HL-60 (cell line): ENCODE results near the gene CRB1.

ENCODE experiments used
- CTCF ChIP-seq: IDR thresholded peaks from one replicate; pipeline ENCODE4 v1.5.1; 2011; ENCODE audit warnings: low read length, control low read depth, inconsistent platforms; ENCODE audit not compliant: insufficient read depth
- GABPA ChIP-seq: IDR thresholded peaks from 2 replicates; pipeline ENCODE4 v1.6.1; 2012; ENCODE audit warnings: low read depth
- POLR2AphosphoS5 ChIP-seq: IDR thresholded peaks from 2 replicates; pipeline ENCODE4 v1.6.1; 2012; ENCODE audit warnings: low read depth
- REST ChIP-seq: IDR thresholded peaks from 2 replicates; pipeline ENCODE4 v1.6.1; 2012; ENCODE audit warnings: low read depth; ENCODE audit not compliant: insufficient replicate concordance
- SPI1 ChIP-seq: IDR thresholded peaks from 2 replicates; pipeline ENCODE4 v1.6.1; 2012; ENCODE audit warnings: low read depth, mild to moderate bottlenecking, borderline replicate concordance

DNA sequence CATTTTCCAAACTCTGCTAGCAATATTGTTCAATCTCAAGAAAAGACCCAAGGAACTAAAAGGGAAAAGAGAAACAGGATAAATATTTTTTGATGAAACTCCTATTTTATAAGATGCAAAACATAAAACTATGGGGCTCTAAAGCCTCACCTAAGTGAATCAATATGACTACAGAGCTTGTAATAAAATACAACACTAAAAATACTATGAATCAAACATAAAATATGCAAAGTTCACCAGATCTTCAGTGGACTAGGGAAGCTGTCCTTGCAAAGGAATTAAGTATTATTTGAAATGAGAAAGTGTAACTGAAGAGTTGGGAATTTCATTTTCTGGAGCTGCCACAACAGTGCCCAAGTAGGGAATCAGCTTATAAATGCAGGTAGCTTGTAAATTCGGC is 124.5 kb downstream of the CRB1 start:
- TF ChIP-seq CTCF (no peak), GABPA (no peak), REST (no peak), POLR2AphosphoS5 (no peak), SPI1 (no peak)
